Astrocyte (in vitro differentiated cells and primary cell): ENCODE data around the gene ICAM1.

Experiments used
- CTCF ChIP-seq: IDR thresholded peaks from 2 replicates; pipeline ENCODE4 v1.5.1; 2011; ENCODE audit warnings: low read depth, mild to moderate bottlenecking, inconsistent platforms, low read length, moderate library complexity; ENCODE audit not compliant: insufficient read depth
- EZH2 ChIP-seq: IDR thresholded peaks from 2 replicates; pipeline ENCODE4 v1.6.1; 2012; ENCODE audit warnings: mild to moderate bottlenecking, low read length, inconsistent platforms; ENCODE audit not compliant: insufficient read depth

GRCh38 chr19:10286803-10287737 is 16.1 kb downstream of the ICAM1 start, which contains the start of gene ICAM4:
- TF ChIP-seq CTCF (no peak), EZH2 (no peak)
